ENCODE results near the gene BCAS4.
"Not testable (repeated sequence)": the region's sequence is repeated elsewhere in the genome, so short reads cannot be mapped to it uniquely, and the experiment has no call there.

BCAS4 gene, protein sequence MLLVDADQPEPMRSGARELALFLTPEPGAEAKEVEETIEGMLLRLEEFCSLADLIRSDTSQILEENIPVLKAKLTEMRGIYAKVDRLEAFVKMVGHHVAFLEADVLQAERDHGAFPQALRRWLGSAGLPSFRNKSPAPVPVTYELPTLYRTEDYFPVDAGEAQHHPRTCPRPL

DNA sequence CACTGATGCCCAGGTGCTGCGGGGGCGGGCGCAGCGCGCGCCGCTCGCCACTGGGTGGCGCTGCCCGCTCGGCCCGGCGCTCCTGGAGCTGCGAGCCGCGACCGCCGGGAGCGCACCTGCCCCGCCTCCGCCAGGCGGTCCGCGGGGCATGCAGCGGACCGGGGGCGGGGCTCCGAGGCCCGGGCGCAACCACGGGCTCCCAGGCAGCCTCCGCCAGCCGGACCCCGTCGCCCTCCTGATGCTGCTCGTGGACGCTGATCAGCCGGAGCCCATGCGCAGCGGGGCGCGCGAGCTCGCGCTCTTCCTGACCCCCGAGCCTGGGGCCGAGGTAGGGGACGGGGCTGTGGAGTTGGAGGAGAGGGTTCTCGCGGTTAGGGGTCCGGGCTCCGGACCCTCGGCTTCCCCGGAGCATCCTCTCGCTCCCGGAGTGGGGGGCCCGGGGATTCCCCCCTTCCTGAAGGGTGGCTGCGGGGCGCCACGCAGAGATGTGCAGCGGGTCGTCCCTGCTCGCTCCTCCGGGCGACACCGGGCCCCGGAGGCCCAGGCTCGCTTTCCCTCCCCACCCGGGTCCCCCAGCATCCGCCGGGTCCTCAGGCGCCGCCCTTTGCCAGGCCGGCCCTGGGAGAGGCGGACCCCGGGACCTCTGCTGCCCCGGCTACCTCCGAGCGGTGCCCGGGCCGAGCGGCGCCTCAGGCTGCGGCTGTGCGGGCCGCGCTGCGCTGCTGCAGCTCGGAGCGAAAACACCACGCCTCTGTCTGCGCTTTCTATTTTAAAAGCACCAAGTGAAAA lies at the start of gene BCAS4:
TSS of gene BCAS4 (plus strand) at position 216 of the 789 bp plus-strand sequence. CDS start at position 239, 23 bp downstream.
- peak; percentile 61 to 69 for DNase-seq (ENCODE audit: low read depth in 2 of 2)

DNA sequence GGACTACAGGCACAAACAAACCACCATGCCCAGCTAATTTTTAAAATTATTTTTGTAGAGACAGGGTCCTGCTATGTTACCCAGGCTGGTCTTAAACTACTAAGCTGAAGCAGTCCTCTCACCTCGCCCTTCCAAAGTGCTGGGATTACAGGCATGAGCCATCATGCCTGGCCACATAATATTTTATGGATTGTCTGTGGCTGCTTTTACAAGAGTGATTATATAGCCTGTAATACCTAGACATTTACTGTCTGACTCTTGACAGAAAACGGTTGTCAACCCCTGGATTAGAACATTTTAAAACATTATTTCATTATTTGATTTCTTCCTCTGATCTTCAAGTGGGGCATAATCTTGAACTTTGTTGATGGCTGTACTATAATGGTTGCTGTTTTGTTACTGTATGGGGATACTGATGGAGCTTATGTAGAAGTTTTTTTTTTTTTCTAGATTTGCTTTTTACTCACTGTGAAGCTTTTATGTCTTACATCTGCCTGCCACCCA lies 49.2 kb upstream of the BCAS4 start:
- no peak for DNase-seq (ENCODE audit: low read depth in 2 of 2)

DNA sequence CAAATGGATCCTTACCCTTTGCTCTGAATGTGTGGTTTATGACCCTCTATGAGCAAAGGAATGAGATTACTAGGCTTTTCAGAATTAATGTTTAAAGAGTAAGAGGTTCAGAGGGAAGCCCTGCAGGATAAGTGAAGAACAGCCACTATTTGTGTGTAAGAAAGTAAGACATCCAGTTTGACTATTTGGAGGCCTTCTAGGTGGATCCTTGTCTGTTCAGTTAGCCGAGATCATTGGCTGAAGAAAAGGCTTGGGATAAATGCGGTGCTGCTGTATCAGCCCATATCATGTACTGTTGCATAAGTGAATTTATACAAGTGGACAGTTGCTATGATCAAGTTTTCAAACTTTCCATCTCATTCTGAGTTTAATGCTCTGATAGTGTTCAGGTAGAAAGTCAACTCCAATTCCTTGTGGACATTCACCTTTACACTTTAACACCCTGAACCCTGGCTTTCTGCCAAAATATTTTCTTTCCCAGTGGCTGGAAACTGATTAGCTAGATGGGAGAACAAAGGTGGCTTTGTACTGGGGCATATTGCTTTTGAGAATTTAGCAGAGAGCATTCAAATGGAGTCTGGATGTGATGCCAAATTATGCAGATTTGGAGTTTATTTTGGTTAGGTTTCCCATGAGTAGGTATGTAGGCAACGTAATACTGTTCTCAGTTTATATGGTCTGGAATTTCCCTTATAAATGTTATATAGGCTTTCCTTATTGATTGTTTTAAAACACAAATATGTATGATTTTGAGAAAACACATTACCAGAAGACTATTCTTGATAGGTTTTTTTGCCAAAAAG lies 48.5 kb upstream of the BCAS4 start:
- DNase-seq (ENCODE audit: low read depth in 2 of 2), result no peak

DNA sequence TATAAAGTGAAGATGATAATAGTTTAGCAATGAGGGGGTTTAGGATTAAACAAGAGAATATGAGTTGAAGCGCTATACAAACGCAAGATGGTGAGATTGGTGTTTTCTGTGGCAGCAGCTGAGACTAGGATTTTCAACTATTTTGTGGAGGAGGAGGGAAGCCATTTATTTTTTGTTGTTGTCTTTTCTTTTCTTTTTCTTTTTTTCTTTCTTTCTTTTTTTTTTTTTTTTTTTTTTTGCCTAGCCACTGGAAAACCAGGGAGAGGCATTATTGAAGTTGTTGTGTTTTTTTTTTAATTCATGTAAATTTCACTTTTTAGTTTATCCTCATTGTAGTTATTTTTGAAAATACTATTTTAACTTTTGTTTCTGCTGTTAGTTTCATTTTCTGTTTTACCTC lies 47.6 kb upstream of the BCAS4 start:
- no peak for DNase-seq (ENCODE audit: low read depth in 2 of 2)

DNA sequence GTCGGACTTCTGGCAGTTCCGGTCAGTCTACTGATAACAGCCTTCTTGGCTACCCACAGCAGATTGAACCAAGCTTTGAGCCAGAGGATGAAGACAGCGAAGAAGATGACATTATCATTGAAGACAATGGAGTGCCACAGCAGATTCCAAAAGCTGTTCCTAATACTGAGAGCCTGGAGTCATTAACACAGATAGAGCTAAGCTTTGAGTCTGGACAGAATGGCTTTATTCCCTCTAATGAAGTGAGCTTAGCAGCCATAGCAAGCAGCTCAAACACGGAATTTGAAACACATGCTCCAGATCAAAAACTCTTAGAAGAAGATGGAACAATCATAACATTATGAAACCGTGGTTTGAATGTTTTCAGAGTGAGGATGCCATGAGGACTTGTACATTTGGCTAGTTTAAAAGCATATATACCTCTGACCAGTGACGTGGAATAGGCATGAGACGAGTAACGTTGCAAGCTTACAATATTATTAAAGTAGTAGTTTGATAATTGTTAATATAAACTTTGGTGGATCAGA lies 44.7 kb upstream of the BCAS4 start:
- DNase-seq (ENCODE audit: low read depth in 2 of 2), result no peak

DNA sequence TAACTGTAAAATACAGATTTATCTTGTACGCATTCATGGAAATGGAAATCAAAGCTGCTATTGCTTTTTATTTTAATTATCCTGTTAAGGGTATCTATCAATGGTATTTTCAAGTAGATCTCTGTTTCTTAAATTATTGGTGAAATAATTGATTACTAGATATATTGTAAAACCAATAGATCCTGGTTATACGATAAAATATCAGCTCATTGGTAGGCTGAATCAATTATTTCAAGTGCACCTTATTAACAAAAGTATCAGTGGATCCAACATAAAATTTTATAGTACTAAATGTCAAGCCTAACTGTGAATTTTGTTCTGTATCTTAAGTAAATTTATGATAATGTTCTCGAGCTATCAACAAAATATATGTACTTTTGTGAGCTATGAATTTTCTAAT lies 41.7 kb upstream of the BCAS4 start:
- no peak for DNase-seq (ENCODE audit: low read depth in 2 of 2)

DNA sequence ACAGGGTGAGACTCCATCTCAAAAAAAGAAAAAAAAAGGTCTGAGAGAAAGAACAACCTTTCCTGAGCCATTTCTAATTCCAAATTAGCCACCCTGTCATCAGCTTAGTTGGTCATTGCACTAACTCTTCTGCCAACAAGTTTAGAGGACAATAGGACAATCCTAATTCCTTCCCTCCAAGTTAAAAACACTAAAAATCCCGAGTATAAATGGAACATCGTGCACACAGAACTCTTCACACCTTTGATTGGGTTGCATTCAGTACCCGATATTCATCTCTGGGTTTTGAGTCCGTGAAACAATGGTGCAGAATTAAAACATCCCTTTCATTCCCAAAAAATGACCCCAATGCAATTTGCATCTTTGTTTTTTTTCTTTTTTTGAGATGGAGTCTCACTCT lies 40.4 kb upstream of the BCAS4 start:
- no peak for DNase-seq (ENCODE audit: low read depth in 2 of 2)

DNA sequence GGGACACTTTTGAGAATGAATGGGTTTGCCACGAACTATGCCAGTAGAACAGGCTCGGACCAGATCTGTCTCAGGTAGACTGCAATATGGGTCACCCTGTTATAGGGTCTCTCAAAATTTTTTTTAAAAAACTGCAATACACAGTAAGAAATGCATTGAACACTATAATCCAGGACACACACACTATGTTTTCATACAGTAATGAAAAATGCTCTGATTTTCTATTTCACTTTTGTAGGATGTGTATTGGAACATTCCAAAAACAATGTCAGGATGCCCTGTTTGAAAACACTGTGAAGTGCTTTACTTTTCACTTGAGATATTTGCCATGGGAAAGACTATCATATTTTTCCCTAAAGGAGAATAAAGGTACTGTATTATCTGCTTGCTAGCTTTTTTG lies 38.4 kb upstream of the BCAS4 start:
- no peak for DNase-seq (ENCODE audit: low read depth in 2 of 2)

DNA sequence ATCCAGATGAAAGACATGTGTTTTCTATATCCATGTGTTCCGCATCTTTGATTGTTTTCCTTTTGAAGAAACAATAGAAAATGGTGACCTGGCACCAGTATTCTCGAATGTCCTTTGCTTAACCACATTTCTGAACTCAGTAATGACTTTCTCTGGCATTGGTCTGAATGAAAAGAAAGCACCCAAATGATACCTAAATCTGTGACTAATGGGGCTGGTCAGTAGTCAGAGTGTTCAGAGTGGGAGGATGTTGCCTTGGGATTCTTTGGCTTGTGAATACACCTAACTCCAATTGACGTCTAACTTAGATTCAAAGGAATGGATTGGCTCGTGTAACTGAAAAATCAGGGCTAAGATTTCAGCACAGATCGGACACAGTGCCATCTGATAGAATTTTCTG lies 36.4 kb upstream of the BCAS4 start:
- no peak for DNase-seq (ENCODE audit: low read depth in 2 of 2)

DNA sequence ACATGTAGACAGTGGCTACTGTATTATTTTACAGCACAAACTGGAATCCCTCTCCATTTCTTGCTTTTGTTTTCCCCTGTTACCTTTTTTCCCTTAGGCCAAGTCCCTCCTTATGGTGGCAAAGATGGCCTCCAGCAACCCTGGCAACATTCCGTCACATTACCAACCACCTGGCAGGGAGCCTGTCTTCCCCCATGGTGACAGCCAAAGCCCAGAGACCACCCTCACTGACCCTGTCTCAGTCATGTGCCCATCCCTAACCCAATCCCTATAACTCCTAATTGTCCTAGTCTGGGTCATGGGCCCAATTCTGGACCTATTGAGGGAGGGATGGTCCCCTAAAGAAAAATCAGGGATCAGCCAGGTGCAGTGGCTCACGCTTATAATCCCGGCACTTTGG lies 35.9 kb upstream of the BCAS4 start:
- no peak for DNase-seq (ENCODE audit: low read depth in 2 of 2)

DNA sequence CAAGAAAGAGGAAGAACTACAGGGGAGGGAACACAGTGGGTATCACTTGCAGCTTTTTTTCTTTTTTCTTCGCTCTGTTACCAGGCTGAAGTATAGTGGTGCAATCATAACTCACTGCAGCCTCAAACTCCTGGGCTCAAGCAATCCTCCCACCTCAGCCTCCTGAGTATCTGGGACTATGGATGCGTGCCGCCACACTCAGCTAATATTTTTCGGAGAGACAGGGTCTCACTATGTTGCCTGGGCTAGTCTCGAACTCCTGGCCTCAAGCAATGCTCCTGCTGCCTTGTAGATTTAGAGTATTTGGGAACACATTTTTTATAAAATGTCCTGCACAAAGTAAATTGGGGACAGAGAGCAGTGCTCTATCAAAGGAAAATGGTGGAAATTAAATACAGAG lies 35.2 kb upstream of the BCAS4 start:
- DNase-seq (ENCODE audit: low read depth in 2 of 2), result no peak

DNA sequence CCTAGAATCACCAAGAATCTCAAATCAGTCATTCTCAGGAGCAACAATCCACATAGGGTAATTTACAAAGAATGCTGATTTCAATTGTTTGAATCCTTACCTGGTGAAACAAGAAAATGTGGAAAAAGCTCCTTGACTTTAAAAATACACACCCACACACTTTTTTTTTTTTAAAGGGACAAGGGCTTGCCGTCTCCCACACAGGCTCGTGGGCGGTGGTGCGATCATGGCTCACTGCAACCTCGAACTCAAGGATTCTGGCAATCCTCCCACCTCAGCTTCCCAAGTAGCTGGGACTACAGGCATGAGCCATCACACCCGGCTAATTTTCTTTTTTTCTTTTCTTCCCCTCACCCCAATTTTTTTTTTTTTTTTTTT lies 32.8 kb upstream of the BCAS4 start:
- DNase-seq (ENCODE audit: low read depth in 2 of 2), result no peak

DNA sequence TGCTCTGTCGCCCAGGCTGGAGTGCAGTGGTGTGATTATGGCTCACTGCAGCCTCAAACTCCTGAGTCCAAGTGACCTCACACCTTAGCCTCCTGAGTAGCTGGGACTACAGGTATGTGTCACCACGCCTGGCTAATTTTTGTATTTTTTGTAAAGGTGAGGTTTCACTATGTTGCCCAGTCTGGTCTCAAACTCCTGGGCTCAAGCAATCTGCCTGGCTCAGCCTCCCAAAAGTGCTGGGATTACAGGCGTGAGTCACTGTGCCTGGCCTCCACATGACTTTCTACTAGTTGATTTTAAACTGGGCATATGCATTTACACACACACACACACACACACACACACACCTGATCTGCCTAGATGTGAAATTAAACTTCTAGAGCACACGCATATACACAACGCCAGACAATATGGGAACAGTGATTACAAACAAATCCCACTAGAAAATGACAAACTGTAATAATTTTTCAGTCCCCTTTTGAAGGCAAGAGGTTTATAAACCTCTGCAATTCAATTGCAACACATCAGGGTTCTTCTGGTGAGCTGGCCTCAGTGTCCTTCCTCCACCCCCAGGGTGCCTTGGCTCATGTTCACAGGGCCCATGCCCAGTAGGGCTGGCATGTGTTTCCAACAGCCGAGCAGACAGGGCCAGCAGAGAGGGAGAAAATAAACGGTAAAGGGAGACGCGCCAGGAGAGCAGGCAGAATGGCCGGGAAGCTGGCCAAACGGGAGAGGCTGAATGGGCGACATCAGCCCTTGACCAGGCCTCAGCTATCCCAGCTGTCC lies 32.2 kb upstream of the BCAS4 start:
- no peak for DNase-seq (ENCODE audit: low read depth in 2 of 2)

DNA sequence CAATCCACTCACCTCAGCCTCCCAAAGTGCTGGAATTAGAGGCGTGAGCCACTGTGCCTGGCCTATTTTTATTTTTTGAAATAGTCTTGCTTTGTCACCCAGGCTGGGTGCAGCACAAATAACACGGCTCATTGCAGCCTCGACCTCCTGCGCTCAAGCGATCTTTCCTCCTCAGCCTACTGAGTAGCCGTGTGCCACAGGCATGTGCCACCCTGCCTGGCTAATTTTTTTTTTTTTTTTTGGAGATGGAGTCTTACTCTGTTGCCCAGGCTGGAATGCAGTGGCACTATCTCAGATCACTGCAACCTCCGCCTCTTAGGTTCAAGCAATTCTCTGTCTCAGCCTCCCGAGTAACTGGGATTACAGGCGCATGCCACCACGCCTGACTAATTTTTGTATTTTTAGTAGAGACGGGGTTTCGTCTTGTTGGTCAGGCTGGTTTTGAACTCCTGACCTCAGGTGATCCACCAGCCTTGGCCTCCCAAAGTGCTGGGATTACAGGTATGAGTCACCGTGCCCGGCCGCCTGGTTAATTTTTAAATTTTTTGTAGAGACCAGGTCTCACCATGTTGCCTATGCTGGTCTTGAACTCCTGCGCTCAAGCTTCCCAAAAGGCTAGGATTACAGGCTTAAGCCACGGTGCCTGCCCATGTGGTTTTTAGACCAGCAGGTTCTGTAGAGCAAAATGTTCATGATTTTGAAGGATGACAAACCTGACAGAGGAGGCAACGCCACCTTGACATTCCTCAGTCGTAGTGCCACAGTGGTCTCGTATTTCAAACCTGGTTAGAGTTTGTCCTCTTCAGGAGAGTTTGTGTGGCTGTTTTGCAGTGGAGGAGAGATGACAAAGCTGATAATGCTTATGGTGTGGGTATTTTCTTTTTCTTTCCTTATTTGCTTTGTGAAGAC lies 31.1 kb upstream of the BCAS4 start:
- DNase-seq (ENCODE audit: low read depth in 2 of 2), result not testable (repeated sequence)

DNA sequence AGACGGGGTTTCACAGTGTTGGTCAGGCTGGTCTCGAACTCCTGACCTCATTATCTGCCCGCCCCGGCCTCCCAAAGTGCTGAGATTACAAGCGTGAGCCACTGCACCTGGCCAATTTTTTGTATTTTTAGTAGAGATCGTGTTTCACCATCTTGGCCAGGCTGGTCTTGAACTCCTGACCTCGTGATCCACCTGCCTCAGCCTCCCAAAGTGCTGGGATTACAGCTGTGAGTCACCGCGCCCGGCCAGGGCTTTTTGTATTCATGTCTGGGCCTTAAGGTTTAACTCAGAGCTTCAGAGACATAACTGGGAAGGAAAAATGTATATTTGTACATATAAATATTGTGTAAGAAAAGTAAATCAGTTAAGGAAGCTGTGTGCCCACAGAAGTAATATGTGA lies 29.6 kb upstream of the BCAS4 start:
- not testable (repeated sequence) for DNase-seq (ENCODE audit: low read depth in 2 of 2)

DNA sequence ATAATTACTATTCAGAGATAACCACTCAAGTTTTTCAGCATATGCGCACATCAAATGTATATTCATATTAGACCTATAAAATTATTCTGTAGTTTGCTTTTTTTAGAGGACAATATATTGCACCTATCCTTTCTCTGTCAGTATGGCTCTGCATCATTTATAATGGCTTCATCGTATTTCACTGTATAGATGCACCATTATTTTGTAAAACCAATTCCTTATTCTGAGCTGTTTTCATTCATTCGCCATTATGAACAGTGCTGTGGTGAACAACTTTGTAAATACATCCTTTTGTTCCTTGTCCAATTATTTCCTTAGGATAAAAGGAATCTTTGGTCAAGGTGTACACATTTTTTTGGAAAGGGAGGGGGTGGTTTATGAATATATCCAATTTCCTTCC lies 29.2 kb upstream of the BCAS4 start:
- DNase-seq (ENCODE audit: low read depth in 2 of 2), result no peak

DNA sequence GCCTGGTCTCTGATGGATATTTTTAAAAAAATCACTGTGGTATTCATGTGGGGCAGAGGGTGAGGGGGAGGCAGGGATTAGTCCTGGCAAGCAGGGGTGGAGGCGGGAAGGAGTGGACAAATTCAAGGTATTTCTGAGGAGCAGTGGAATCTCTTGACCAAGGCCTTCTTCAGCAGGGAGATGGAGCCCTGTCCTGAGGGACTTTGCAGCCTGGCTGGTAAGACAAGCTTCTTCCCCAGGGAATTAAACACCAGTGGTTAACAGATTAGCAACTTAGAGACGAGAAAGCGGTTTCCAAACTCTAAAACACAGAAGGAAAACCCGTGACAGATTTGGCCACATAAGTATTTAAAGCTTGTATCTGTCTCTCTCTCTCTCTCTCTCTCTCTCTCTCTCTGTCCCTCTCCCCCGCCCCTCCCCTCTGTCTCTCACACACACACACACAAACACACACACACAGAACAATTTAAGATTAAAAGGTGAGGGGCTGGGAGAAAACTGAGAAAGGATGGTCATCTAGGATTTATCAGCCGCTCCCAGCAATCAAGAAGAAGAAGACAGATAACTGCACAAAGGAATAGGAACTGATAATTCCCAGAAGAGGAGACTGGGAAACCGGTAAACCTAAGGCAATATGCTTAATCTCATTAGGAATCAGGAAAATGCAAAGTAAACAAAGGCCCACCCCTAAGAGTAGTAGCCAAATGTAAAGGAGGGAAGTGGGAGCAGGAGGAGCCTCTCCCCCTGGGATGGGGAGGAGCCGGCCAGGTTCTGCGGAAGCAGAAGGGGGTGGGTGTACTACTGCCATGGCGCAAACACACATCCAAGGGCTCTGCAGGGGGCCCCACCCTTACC lies 27.7 kb upstream of the BCAS4 start:
- not testable (repeated sequence) for DNase-seq (ENCODE audit: low read depth in 2 of 2)

DNA sequence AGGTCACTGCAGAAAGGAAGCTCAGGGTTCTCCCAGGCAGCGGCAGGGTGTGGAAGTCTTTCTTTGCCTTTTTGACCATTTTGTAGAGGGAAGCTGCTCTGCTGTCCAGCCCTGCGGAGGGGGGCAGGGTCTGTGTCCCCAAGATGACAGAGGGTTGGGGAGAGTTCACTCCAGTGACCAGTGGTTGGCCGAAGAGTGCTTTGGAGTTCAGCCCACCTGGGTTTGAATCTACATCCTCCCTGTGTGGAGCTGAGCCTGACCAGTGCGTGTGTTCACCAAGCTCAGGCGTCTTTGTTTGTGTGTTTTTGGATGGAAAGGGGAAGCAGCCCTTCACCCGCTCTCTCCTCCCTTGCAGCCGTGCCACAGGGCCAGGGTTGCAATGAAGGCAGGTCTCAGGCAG lies 25.9 kb upstream of the BCAS4 start:
- DNase-seq (ENCODE audit: low read depth in 2 of 2), result not testable (repeated sequence)

DNA sequence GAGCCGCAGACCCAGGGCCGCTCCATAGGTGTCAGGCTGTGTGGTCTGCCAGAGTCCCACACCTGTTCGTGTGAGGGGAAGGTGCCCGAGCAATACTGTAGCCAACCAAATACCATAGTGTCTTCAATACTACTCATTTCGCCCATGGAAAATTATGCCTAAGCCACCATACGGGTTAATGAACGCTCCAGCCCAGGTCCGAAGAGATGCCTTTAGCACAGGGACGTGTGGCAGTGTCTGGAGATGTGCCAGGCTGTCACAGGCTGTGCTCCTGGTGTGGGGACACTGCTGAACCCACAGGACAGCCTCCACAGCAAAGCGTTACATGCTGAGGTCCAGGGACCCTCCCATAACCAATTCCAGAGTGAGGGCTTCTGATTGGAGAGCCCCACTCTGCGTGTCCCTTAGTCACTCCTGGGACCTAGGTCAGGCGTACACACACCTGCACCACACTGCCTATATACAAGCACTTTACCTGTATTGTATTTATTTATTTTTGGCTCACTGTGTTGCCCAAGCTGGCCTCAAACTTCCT lies 25.2 kb upstream of the BCAS4 start:
- not testable (repeated sequence) for DNase-seq (ENCODE audit: low read depth in 2 of 2)

Data from activated CD8-positive, alpha-beta memory T cell treated with anti-CD3 and anti-CD28 coated beads for 4 hours (primary cell).